Panc1 (cell line): ENCODE data around the gene PRRX2. TPM values are rescaled to one million over a fixed set of nuclear protein-coding genes. Genes with fewer than 3 reads are reported as not detected.
A peak's percentile ranks its signal among the peaks of the same experiment; 100 is the strongest.

Source experiments
- ATAC-seq: fragments of 200-7000 bp; cut with Tn5 transposase; 2 replicates; pipeline ENCODE4 v1.9.1; 2020; ENCODE audit warnings: mild to moderate bottlenecking, moderate library complexity
- BruUV-seq: library from RNA; stranded (reverse); fragments of 400-500 nt; replicated peaks from 2 replicates; lab custom pipeline; 2021; lab: Mats Ljungman, UMichigan
- CTCF ChIA-PET: fragments of 300-600 bp; sonication (Branson Sonifier 250); formaldehyde crosslinking; loops from one replicate; lab custom pipeline; 2022; ENCODE audit warnings: antibody characterized with exemption; lab: Charles Lee
- POLR2A ChIA-PET: fragments of 300-600 bp; sonication (Branson Sonifier 250); formaldehyde crosslinking; loops from one replicate; lab custom pipeline; 2022; ENCODE audit warnings: antibody characterized with exemption; lab: Charles Lee
- DNase-seq: peaks from one replicate; pipeline ENCODE4 v3.0.0-alpha.2; 2010; ENCODE audit warnings: low read depth, low spot score
- H3K27ac ChIP-seq: 2 replicates; pipeline ENCODE4 v1.5.1; 2011; ENCODE audit warnings: mild to moderate bottlenecking, low read length, inconsistent platforms
- H3K27me3 ChIP-seq: fragments of 200-500 bp; sonication (Bioruptor generic); 2 replicates; pipeline ENCODE4 v1.6.0; 2014; ENCODE audit warnings: low read length, inconsistent platforms; ENCODE audit not compliant: control insufficient read depth, insufficient read depth
- H3K36me3 ChIP-seq: fragments of 200-500 bp; sonication (Bioruptor generic); 2 replicates; pipeline ENCODE4 v1.5.1; 2014; ENCODE audit warnings: inconsistent platforms, mild to moderate bottlenecking, low read length, moderate library complexity; ENCODE audit not compliant: control insufficient read depth, insufficient read depth
- H3K4me1 ChIP-seq: 2 replicates; pipeline ENCODE4 v1.5.1; 2011; ENCODE audit warnings: inconsistent platforms, mild to moderate bottlenecking, low read length, moderate library complexity; ENCODE audit not compliant: control insufficient read depth, insufficient read depth
- H3K4me3 ChIP-seq, 2 experiments: 2 replicates each; pipeline ENCODE4 v1.5.1; 2011 to 2012; ENCODE audit warnings: low read depth in 2 of 2, low read length in 2 of 2, mild to moderate bottlenecking in 2 of 2, inconsistent platforms in 1 of 2, moderate library complexity in 1 of 2
- H3K9me3 ChIP-seq: fragments of 200-500 bp; sonication (Bioruptor generic); 2 replicates; pipeline ENCODE4 v1.5.1; 2014; ENCODE audit warnings: low read depth, mild to moderate bottlenecking, inconsistent platforms, low read length, moderate library complexity; ENCODE audit not compliant: control insufficient read depth, insufficient read depth
- POLR2AphosphoS5 ChIP-seq: IDR thresholded peaks from 2 replicates; pipeline ENCODE4 v1.6.1; 2012; ENCODE audit warnings: mild to moderate bottlenecking, low read depth, low read length, moderate library complexity
- SIN3A ChIP-seq: IDR thresholded peaks from 2 replicates; pipeline ENCODE4 v1.6.1; 2012; ENCODE audit warnings: low read depth, mild to moderate bottlenecking, low read length, moderate library complexity, borderline replicate concordance; ENCODE audit not compliant: insufficient read depth
- TCF7L2 ChIP-seq: IDR thresholded peaks from 2 replicates; pipeline ENCODE4 v1.6.1; 2011; ENCODE audit warnings: mild to moderate bottlenecking, low read depth, low read length, inconsistent platforms
- in situ Hi-C: cut with HindIII; loops from 2 replicates; pipeline ENCODE4 v1.10.0; 2016; ENCODE audit warnings: low sequenced_read_pairs, low pct_unique_long_range_greater_than_20kb
- intact Hi-C: fragments of 100-400 bp; cut with micrococcal nuclease; formaldehyde crosslinking; loops from one replicate; pipeline ENCODE4 v1.10.0; 2022; ENCODE audit not compliant: unreplicated experiment
- total RNA-seq: library from RNA; stranded (reverse); gene quantifications from one replicate; pipeline ENCODE4 v1.2.1, GENCODE V29; 2021; ENCODE audit not compliant: unreplicated experiment
- TF ChIP-seq, protein P1 (sequence below): fragments of 450-650 bp; IDR thresholded peaks from 2 replicates; pipeline ENCODE4 v1.5.1; 2017; ENCODE audit warnings: mild to moderate bottlenecking
- TF ChIP-seq, protein P2 (sequence below), 2 experiments: IDR thresholded peaks; 2 replicates each; pipeline ENCODE4 v1.6.1; 2011 to 2012; ENCODE audit warnings: low read depth in 2 of 2, control low read depth in 1 of 2, low read length in 1 of 2, mild to moderate bottlenecking in 1 of 2, moderate library complexity in 1 of 2; ENCODE audit not compliant: insufficient read depth in 1 of 2

The PRRX2 gene
- total RNA-seq, 1 experiment from 2014 or later = 6.3 TPM

DNA sequence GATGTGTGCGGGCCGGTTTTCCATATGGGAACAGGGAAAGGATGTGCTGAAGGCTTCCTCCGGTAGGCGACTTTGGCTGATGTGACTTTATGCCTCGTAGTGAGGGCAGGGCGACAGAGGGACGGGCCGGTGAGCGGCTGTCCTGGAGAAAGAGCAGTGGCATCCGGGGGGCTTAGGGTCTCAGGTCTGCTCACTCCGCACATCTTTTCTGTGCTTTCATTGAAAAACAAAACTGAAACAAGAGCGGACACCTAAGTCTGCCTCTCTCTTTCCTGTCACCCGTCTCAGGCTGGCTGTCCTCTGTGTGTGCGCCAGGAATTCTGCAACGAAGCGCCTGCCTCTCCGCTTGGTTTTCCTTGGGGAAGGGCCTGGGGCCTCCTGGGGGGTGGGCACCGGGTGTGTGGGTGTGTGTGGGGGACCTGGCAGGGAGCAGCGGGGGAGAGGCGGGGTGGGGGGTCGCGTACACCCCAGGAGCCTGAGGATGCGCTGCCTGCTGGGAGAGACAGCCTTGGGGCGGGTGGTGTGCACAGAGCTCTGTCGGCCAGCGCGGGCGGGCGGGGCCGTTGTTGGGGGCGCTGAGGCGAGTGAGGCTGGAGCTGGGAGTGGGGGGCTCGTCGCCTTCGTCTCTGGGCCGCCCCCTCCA, 580 bp upstream of the PRRX2 start:
- DNase-seq (no peak), ATAC-seq (peak; percentile 74)
- TF ChIP-seq, protein P1, sequence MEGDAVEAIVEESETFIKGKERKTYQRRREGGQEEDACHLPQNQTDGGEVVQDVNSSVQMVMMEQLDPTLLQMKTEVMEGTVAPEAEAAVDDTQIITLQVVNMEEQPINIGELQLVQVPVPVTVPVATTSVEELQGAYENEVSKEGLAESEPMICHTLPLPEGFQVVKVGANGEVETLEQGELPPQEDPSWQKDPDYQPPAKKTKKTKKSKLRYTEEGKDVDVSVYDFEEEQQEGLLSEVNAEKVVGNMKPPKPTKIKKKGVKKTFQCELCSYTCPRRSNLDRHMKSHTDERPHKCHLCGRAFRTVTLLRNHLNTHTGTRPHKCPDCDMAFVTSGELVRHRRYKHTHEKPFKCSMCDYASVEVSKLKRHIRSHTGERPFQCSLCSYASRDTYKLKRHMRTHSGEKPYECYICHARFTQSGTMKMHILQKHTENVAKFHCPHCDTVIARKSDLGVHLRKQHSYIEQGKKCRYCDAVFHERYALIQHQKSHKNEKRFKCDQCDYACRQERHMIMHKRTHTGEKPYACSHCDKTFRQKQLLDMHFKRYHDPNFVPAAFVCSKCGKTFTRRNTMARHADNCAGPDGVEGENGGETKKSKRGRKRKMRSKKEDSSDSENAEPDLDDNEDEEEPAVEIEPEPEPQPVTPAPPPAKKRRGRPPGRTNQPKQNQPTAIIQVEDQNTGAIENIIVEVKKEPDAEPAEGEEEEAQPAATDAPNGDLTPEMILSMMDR = no peak
- no peak for TF ChIP-seq POLR2AphosphoS5
- TF ChIP-seq, protein P2, sequence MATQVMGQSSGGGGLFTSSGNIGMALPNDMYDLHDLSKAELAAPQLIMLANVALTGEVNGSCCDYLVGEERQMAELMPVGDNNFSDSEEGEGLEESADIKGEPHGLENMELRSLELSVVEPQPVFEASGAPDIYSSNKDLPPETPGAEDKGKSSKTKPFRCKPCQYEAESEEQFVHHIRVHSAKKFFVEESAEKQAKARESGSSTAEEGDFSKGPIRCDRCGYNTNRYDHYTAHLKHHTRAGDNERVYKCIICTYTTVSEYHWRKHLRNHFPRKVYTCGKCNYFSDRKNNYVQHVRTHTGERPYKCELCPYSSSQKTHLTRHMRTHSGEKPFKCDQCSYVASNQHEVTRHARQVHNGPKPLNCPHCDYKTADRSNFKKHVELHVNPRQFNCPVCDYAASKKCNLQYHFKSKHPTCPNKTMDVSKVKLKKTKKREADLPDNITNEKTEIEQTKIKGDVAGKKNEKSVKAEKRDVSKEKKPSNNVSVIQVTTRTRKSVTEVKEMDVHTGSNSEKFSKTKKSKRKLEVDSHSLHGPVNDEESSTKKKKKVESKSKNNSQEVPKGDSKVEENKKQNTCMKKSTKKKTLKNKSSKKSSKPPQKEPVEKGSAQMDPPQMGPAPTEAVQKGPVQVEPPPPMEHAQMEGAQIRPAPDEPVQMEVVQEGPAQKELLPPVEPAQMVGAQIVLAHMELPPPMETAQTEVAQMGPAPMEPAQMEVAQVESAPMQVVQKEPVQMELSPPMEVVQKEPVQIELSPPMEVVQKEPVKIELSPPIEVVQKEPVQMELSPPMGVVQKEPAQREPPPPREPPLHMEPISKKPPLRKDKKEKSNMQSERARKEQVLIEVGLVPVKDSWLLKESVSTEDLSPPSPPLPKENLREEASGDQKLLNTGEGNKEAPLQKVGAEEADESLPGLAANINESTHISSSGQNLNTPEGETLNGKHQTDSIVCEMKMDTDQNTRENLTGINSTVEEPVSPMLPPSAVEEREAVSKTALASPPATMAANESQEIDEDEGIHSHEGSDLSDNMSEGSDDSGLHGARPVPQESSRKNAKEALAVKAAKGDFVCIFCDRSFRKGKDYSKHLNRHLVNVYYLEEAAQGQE (IDR thresholded peaks at IDR 0.05; ENCODE audit: insufficient read depth in 1 of 2, low read depth in 2 of 2, low read length in 1 of 2) = no peak
- no peak for TF ChIP-seq TCF7L2
- TF ChIP-seq SIN3A = no peak
- H3K27ac ChIP-seq = no peak overlapping the region
- ChIA-PET CTCF (no interaction called here), POLR2A (no interaction called here)
- H3K4me3 ChIP-seq = peak overlapping the region; percentile 35 to 45
- H3K9me3 ChIP-seq = no peaks in the 10 kb centered on the region
- in situ Hi-C loops (no loop called here), intact Hi-C loops (no loop called here)
- H3K4me1 ChIP-seq = no peaks in the 10 kb centered on the region
- no peaks in the 10 kb centered on the region for H3K36me3 ChIP-seq
- no peaks in the 10 kb centered on the region for H3K27me3 ChIP-seq
- BruUV-seq = no TSS peak

DNA sequence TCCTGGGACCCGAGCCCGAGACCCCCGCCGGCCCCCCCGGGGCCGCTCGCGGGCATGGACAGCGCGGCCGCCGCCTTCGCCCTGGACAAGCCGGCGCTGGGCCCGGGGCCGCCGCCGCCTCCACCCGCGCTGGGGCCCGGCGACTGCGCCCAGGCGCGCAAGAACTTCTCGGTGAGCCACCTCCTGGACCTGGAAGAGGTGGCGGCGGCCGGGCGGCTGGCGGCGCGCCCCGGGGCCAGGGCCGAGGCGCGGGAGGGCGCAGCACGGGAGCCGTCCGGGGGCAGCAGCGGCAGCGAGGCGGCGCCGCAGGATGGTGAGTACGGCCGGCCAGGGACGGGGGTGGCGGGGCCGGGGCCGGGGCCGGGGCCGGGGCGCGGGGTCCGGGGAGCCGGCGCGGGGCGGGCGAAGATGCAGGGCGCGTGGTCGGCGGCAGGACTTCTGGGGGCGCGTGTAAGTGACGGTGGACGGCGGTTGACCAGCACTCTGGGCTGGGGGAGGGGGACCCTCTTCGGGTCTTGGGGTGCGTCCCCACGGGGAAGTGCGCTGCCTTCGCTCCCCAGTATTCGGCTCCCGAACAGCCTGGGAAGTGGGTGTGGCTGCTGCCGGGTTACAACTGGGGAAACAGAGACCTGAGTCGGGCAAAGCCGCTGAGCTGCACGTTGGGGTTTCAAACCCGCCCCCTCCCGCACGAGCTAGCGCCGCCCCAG, 520 bp downstream of the PRRX2 start:
- Histone ChIP-seq H3K27ac (no peak overlapping the region), H3K4me1 (no peaks in the 10 kb centered on the region), H3K4me3 (peak overlapping the region; percentile 35; a peak in 3 of 4 replicates), H3K9me3 (no peaks in the 10 kb centered on the region), H3K36me3 (no peaks in the 10 kb centered on the region), H3K27me3 (no peaks in the 10 kb centered on the region)
- CTCF ChIA-PET = interaction anchor here (0.6 kb wide), 1 partner anchor 56 kb away, joined by 4 read pairs; no protein-coding TSS in a partner anchor
- intact Hi-C loops (no loop called here), in situ Hi-C loops (no loop called here)
- no TSS peak for BruUV-seq
- DNase-seq (no peak), ATAC-seq (peak; percentile 60)
- TF ChIP-seq TCF7L2 = no peak
- TF ChIP-seq, protein P1 = no peak
- TF ChIP-seq POLR2AphosphoS5 = no peak
- TF ChIP-seq, protein P2 (IDR thresholded peaks at IDR 0.05; ENCODE audit: insufficient read depth in 1 of 2, low read depth in 2 of 2, low read length in 1 of 2) = no peak
- no peak for TF ChIP-seq SIN3A
- POLR2A ChIA-PET = interaction anchor here (0.6 kb wide), 1 partner anchor 44 kb away, joined by 3 read pairs; no protein-coding TSS in a partner anchor
